GM21528 (cell line): ENCODE results near the gene AFMID.
A peak's percentile ranks its signal among the peaks of the same experiment; 100 is the strongest.
"Not testable (repeated sequence)": the region's sequence is repeated elsewhere in the genome, so short reads cannot be mapped to it uniquely, and the experiment has no call there.

Source experiments
- ATAC-seq: cut with Tn5 transposase; IDR thresholded peaks from one replicate; pipeline ENCODE4 v1.9.1; 2021; ENCODE audit warnings: mild to moderate bottlenecking, moderate library complexity; ENCODE audit not compliant: unreplicated experiment, low FRiP score

The AFMID gene

DNA sequence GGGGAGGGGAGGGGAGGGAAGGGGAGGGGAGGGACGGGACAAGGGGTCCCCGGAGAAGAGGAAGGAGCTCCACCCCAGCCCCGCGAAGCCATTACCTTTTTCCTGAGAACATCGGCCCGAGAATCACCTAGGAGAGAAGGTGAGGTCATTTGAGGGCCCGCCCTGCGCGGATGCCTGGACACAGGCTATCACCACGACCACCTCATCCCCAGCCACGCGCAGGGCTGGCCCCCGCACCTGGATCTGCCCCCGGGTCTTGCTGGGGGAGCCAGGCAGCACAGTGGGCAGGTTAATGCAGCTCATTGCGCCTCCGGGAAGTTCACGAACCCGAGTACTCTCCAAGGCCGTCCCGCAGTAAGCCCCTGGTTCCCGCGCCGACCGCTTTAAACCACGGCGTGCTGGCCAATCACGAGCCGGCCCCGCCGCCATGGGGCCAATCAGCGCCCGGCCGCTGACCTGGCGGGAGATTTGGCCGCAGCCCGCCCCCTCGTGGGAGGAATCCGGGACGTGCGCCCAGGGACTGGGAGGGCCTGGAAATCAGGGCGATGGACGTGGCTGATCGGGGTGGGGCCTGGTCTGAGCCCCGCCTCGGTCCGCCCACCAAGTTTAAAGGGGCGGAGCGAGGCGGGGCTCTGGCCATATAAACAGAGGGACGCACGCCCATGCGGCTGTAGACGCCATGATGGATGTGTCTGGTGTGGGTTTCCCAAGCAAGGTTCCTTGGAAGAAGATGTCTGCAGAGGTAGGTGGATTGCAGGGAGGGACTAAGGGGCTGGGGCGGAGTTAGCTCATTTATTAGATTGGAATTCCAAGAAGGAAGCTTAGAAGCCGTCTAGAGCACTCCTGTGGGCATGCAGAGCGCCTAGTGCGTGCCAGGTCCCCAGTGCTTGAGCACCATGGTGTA, at the start of gene AFMID, which contains the start of gene TK1:
Gene AFMID, plus strand, starts transcription at position 671 of the 904 bp plus-strand sequence. Its CDS starts 9 bp downstream, at position 680.
Gene TK1, minus strand, starts transcription at position 361 of the 904 bp plus-strand sequence. Its CDS starts 58 bp downstream, at position 303.
- peak; percentile 79 for ATAC-seq

DNA sequence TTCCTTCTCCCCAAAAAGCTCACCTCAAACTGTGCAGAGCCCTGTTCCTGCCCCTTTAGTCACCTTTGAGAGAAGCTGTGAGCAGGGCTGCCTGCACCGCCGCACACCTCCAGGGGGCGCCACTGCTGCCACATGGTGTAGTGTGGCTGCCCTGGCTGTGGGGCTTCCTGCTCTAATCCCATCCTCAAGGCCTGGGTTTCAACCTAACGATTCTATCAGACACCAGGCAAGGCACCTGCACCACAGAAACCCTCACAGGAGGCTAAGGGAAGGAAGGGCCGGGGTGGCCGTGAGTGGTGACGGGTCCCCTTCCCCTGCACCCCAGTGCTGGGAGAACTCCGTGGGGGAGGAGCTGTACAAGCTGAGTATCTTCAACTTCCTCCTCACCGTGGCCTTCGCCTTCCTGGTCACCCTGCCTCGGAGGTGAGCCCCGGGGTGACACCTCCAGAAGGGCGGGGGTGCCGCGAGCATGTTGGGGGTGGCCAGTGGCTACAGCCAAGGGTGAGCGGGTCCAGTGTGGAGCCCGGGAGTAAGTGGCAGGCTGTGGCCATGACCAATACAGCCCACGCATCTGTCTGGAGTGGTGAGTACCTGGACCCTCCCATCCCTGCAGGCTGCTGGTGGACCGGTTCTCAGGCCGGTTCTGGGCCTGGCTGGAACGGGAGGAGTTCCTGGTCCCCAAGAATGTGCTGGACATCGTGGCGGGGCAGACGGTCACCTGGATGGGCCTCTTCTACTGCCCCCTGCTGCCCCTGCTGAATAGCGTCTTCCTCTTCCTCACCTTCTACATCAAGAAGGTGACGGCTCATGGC, 49.6 kb upstream of the AFMID start:
- ATAC-seq: no peak

DNA sequence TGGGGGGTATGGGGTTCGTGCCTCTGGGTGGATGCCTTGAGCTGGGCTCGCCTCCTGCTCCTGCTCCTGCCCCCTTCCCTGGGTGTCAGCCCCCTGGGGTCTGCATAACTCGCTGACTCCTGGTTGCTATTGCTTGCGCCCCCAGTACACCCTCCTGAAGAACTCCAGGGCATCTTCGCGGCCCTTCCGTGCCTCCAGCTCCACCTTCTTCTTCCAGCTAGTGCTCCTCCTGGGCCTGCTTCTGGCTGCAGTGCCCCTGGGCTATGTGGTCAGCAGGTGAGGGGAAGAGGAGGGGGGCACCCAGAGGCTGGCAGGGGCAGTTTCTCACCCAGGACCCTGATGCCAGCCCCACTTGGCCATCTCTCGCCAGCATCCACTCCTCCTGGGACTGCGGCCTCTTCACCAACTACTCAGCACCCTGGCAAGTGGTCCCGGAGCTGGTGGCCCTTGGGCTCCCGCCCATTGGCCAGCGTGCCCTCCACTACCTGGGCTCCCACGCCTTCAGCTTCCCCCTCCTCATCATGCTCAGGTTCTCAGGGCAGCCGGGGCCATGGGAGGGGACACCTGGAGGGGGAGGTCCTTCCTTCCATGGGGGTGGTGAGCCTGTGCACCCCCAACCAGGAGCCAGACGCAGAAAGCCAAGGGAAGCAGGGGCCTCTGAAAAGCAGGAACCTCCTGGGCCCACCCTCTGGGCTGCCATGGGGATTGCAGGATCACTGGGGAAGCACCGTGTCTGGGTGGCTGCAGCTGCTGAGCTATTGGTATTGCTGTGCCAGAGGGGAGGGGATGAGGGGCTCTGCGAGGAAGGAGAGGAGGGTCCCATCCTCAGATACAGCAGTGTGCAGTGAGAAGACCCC, 48.7 kb upstream of the AFMID start:
- no peak for ATAC-seq

- ATAC-seq: not testable (repeated sequence)
These were observed 47.3 kb upstream of the AFMID start for GRCh38 chr17:78139861-78140168.

DNA sequence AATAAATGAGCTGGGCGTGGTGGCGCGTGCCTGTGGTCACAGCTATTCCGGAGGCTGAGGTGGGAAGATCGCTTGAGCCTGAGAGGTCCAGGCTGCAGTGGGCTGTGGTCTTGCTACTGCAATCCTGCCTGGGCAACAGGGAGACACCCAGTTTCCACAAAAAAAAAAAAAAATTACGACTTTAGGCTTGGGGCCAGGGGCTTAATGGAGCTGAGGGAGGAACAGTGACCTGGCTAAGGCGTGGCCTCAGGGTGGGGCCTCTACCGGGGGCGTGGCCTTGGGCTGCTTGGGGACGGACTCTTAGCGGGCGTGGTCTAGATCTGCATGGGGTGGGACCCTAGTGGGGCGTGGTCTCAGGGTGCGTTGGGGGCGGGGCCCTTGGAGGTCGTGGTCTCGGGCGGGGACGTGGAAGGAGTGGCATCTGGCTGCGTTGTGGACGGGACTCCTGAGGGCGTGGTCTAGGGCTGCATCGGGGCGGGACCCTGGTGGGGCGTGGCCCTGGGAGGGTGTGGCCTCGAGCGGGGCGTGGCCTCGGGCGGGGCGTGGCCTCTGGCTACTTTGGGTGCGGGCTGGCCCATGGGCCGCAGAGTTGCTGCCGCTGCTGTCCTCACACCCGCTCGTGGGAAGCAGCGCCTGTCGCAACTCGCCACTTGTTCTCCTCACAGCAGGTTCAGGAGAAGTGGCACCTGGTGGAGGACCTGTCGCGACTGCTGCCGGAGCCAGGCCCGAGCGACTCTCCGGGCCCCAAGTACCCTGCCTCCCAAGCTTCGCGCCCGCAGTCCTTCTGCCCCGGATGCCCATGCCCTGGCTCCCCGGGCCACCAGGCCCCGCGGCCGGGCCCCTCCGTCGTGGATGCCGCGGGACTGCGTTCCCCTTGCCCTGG, 46.8 kb upstream of the AFMID start:
- ATAC-seq: peak; percentile 77

GRCh38 chr17:78141437-78142118, 45.6 kb upstream of the AFMID start:
- no peak for ATAC-seq

- no peak for ATAC-seq
These were observed 44.9 kb upstream of the AFMID start for GRCh38 chr17:78142119-78142861.

- ATAC-seq: no peak
These were observed 43.7 kb upstream of the AFMID start for GRCh38 chr17:78143214-78144146.

DNA sequence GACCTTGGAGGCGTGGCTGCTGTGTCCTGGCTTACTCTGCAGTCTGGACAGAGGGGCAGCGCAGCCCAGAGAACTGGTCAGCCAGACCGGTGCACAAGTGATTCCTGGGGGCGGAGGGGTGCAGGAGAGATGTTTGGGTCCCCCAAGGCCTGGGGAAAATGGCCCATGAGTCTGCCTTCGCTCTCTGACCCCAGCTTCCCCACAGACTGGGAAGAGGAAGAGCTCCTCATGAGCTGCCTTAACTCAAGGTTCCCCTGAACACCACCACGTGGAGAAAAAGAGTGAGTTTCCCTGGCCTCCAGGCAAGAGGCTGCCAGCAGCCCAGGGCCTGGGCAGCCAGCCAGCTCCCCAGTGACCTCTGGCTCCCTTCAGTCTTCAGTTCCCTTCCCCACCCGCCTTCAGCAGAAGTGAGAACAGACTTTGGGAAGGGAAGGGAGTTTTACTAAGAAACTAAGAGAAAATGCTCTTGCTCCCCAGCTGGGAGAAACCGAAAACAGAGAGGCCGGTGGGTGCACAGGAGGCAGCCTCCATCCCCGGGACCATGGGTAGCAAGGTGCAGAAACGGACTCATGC, 42.9 kb upstream of the AFMID start:
- ATAC-seq: no peak

DNA sequence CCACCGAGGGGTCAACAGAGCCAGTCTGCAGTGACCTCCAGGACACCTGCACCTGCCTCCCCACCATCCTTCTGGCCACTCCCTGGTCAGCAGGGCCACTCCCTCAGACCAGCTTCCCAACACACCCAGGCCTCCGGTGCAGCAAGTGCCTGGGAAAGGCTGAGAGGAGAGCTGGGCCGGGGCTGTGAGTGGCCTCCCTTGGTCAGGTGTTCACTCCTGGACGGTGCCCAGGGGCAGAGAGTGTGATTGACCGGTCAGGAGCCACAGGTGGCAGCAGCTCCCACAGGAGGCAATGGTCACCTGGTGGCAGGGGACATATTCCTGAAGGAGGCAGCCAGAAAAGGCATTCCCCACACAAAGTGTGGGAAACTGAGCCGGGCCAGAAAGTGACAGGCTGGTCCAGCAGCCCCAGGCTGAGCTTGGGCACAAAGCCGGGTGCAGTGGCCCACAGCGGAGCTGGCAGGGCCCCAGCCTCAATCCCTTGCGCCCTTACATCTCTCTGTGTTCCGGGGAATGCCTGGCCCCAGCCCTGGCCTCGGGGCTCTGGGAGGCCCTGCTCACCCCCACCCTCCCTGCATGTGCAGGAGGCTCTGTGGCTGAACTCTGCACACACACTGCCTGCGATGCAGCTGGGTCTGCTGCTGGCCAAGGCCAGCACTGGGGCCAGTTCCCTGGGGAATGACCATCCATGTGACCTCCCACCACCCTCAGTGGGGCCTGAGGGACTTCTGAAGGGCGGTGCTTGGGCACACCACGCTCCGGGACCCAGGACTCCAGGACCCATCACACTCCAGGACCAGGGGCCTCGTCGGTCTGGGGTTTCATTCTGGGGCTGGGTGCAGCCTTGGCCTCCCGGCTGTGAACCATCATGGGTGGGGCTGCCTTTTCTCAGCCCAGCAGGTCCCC, 42.2 kb upstream of the AFMID start:
- no peak for ATAC-seq

DNA sequence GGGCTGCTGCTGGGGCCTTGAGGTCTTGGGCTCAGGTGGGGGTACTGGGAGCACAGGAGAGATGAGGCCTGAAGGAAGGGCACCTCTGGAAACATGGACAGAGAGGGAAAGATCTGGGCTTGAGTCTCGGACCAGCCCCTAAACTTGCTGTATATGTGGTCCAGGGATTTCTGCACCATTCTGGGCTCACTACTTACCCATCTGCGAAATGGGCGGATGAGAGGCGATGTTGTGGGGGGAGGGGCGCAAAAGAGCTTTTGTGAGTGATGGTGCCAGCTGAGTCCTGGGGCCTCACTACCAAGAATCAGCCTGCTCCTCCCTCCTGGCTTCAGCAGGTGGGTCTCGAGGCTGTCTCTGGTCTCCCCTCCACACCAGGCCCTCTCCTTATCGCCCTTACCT, 40.7 kb upstream of the AFMID start:
- ATAC-seq: no peak

DNA sequence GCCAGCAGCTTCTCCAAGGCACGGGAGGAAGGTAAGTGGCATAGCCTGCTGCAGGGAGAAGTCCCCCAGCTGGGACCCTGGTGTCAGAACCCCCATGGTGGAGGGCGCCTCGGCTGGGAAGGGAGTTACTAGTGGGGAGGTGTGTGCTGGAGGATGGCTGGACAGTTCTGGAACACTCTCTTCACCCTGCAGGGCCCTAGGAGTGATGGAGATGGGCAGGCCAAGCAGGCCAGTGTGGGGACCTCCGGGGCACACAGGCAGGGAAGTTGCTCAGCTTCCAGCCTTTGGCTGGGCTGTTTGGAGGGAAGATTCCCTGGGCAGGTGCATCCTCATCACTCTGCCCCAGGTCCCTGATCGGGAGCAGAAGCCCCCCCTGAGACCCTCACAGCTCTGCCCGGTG, 40.3 kb upstream of the AFMID start:
- ATAC-seq: no peak

DNA sequence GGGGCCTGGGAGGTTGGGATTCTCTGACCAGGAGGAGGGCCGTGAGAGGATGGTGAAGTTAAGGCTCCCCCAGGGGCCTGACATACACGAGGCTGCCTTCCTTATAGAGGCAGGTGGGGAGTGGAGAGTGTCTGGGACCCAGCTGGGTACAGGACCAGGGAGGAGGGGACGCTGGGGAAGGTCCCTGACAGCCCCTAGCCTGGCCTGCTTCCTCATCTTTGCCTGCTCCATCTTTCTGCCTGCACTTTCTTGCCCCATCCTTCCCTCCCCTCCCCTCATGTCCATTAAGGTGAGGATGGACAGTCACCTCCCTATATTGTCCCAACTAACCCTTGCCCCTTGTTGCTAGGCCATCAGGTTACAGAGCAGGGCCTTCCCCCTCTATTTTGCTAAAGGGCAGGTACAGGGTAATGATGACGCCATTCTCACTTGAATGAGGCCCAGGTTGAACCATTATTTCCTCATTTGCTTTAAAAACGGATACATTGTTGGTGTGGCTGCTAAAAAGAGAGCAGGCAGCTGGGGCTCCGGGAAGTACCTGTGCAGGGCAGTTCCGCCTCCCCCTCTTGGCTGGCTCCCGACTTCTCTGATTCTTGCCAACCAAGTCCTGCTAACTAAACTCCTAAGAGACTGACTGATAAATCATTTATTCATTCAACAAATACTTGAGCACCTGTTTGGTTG, 39.7 kb upstream of the AFMID start:
- no peak for ATAC-seq

GRCh38 chr17:78148286-78149016, 38.7 kb upstream of the AFMID start:
- ATAC-seq: no peak

DNA sequence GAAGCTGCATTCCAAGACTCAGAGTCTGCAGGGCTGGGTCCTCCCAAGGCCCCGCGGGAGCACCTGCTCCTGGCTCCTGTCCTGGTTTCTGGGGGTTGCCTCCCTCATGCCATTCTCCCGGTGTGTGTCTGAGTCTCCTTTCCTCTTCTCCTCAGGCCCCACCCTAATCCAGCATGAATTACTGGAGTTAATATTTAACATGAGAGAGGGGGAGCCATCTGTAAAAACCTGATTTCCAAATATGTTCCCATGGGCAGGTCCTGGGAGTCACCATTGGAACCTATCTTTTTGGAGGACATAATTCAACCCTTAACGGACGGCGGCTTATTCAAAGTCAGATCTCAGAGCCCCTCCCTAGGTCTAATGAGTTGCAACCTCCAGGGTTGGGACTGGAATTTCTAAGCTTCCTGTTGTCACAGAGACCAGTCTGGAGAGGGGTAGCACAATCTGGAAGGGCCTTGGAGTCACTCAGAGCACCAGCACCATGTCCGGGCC, 35.6 kb upstream of the AFMID start:
- ATAC-seq: no peak
